PC-3 (cell line): ENCODE results near the gene EPN1. TPM values are rescaled to one million over a fixed set of nuclear protein-coding genes. Genes with fewer than 3 reads are reported as not detected.

ENCODE experiments used
- ATAC-seq: fragments of 200-7000 bp; cut with Tn5 transposase; 2 replicates; pipeline ENCODE4 v1.9.1; 2020; ENCODE audit warnings: mild to moderate bottlenecking, moderate library complexity
- BruUV-seq: library from RNA; stranded (reverse); fragments of 400-500 nt; replicated peaks from 2 replicates; lab custom pipeline; 2021; lab: Mats Ljungman, UMichigan
- CTCF ChIA-PET: fragments of 300-600 bp; sonication (Branson Sonifier 250); formaldehyde crosslinking; loops from one replicate; lab custom pipeline; 2022; ENCODE audit warnings: antibody characterized with exemption; lab: Charles Lee
- POLR2A ChIA-PET: fragments of 300-600 bp; sonication (Branson Sonifier 250); formaldehyde crosslinking; loops from one replicate; lab custom pipeline; 2022; ENCODE audit warnings: antibody characterized with exemption; ENCODE audit not compliant: unreplicated experiment; lab: Charles Lee
- DNase-seq: peaks from one replicate; pipeline ENCODE4 v3.0.0-alpha.2; 2015
- H2AFZ ChIP-seq: fragments of 300-600 bp; sonication (generic); 2 replicates; pipeline ENCODE4 v1.6.0; 2016; ENCODE audit warnings: antibody characterized with exemption, low read length
- H3F3A ChIP-seq: fragments of 300-600 bp; sonication (generic); one replicate; pipeline ENCODE4 v1.6.0; 2017; ENCODE audit warnings: antibody characterized with exemption, low read length, control low read depth, mild to moderate bottlenecking; ENCODE audit not compliant: unreplicated experiment
- H3K27ac ChIP-seq: fragments of 300-600 bp; sonication (generic); 2 replicates; pipeline ENCODE4 v1.5.1; 2016; ENCODE audit warnings: mild to moderate bottlenecking, low read length
- H3K27me3 ChIP-seq: fragments of 300-600 bp; sonication (generic); 2 replicates; pipeline ENCODE4 v1.6.1; 2016; ENCODE audit warnings: low read length, mixed read lengths
- H3K36me3 ChIP-seq: fragments of 300-600 bp; sonication (generic); 2 replicates; pipeline ENCODE4 v1.6.1; 2016; ENCODE audit warnings: low read depth, mixed run types, low read length, mixed read lengths
- H3K4me1 ChIP-seq: fragments of 300-600 bp; sonication (generic); 2 replicates; pipeline ENCODE4 v1.5.1; 2016; ENCODE audit warnings: low read length; ENCODE audit not compliant: insufficient read depth
- H3K4me2 ChIP-seq: fragments of 300-600 bp; sonication (generic); 2 replicates; pipeline ENCODE4 v1.6.0; 2016; ENCODE audit warnings: low read length
- H3K4me3 ChIP-seq: fragments of 300-600 bp; sonication (generic); 2 replicates; pipeline ENCODE4 v1.5.1; 2016; ENCODE audit warnings: mild to moderate bottlenecking, low read length, mixed read lengths
- H3K79me2 ChIP-seq: fragments of 300-600 bp; sonication (generic); 2 replicates; pipeline ENCODE4 v1.6.1; 2017; ENCODE audit warnings: low read length, mixed read lengths
- H3K9ac ChIP-seq: fragments of 300-600 bp; sonication (generic); 2 replicates; pipeline ENCODE4 v1.6.0; 2016; ENCODE audit warnings: mild to moderate bottlenecking, low read length
- H3K9me2 ChIP-seq: fragments of 300-600 bp; sonication (generic); replicated peaks from 2 replicates; pipeline ENCODE4 v1.6.1; 2016; ENCODE audit warnings: mixed run types, low read length, mixed read lengths
- H3K9me3 ChIP-seq: fragments of 300-600 bp; sonication (generic); 2 replicates; pipeline ENCODE4 v1.6.1; 2016; ENCODE audit warnings: low read length, mixed read lengths
- H4K20me1 ChIP-seq: fragments of 300-600 bp; sonication (generic); 2 replicates; pipeline ENCODE4 v1.6.1; 2016; ENCODE audit warnings: low read length, mixed read lengths
- CTCF ChIP-seq: fragments of 300-600 bp; sonication (generic); conservative IDR thresholded peaks from 2 replicates; pipeline ENCODE4 v1.5.1; 2017; ENCODE audit warnings: antibody characterized with exemption, low read depth, mild to moderate bottlenecking, low read length
- EZH2 ChIP-seq: fragments of 300-600 bp; sonication (generic); IDR thresholded peaks from one replicate; pipeline ENCODE4 v1.6.1; 2017; ENCODE audit warnings: antibody characterized with exemption, mild to moderate bottlenecking, low read length; ENCODE audit not compliant: unreplicated experiment
- EZH2phosphoT487 ChIP-seq: fragments of 300-600 bp; sonication (generic); IDR thresholded peaks from 2 replicates; pipeline ENCODE4 v1.6.1; 2018; ENCODE audit warnings: mild to moderate bottlenecking, antibody characterized with exemption, low read length, borderline replicate concordance
- intact Hi-C: fragments of 100-400 bp; cut with micrococcal nuclease; formaldehyde crosslinking; loops from 2 replicates; pipeline ENCODE4 v1.9.0; 2023
- total RNA-seq: library from RNA; depleted of rRNA; stranded (reverse); fragments of >200 nt; gene quantifications from 2 replicates; pipeline ENCODE4 v1.2.3, GENCODE V29; 2014

EPN1 gene
- total RNA-seq, 1 experiment from 2014 or later, result 203 TPM

DNA sequence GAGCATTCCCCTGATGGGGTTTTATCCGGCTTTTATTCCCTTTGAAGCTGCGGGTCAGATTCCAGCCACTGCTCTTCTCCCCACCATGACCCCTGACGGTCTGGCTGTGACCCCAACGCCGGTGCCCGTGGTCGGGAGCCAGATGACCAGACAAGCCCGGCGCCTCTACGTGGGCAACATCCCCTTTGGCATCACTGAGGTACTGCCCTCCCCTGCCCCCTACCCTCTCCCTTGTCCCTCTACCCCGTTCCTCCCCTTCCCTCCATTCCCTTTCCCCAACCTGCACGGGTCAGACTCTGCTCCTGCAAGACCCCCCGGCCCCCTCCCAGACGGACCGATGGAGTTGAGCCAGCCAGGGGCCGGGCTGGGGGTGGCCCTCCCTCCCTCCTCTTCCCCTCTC is 14.0 kb upstream of the EPN1 start:
- Histone ChIP-seq H3K4me1 (peaks cover 12% of the 10 kb centered on the region), H3K79me2 (peaks cover 96% of the 10 kb centered on the region), H3K27ac (no peak overlapping the region), H3K4me3 (no peak overlapping the region), H3K9me2 (no peaks in the 10 kb centered on the region), H3K9me3 (no peaks in the 10 kb centered on the region), H3F3A (no peaks in the 10 kb centered on the region), H3K9ac (no peak overlapping the region), H2AFZ (no peak overlapping the region), H3K27me3 (no peaks in the 10 kb centered on the region), H3K4me2 (no peak overlapping the region), H4K20me1 (peaks cover 70% of the 10 kb centered on the region), H3K36me3 (peaks cover 72% of the 10 kb centered on the region)
- ChIA-PET POLR2A (no interaction called here), CTCF (no interaction called here)
- ATAC-seq (no peak), DNase-seq (no peak)
- TF ChIP-seq EZH2 (no peak), CTCF (no peak), EZH2phosphoT487 (no peak)
- intact Hi-C loops, result no loop called here
- no TSS peak for BruUV-seq

- H2AFZ ChIP-seq, result no peak overlapping the region
- no peaks in the 10 kb centered on the region for H3K9me2 ChIP-seq
- TF ChIP-seq EZH2phosphoT487, result no peak
- TF ChIP-seq CTCF, result no peak
- no peak for TF ChIP-seq EZH2
- peaks cover 96% of the 10 kb centered on the region for H3K79me2 ChIP-seq
- intact Hi-C loops, result no loop called here
- no peak for ATAC-seq
- no peaks in the 10 kb centered on the region for H3K27me3 ChIP-seq
- no peak for DNase-seq
- no peaks in the 10 kb centered on the region for H3F3A ChIP-seq
- H3K4me3 ChIP-seq, result no peak overlapping the region
- POLR2A ChIA-PET, result no interaction called here
- no peak overlapping the region for H3K4me2 ChIP-seq
- no TSS peak for BruUV-seq
- H3K27ac ChIP-seq, result no peak overlapping the region
- peaks cover 74% of the 10 kb centered on the region for H3K36me3 ChIP-seq
- H3K9me3 ChIP-seq, result no peaks in the 10 kb centered on the region
- H3K4me1 ChIP-seq, result peaks cover 12% of the 10 kb centered on the region
- H4K20me1 ChIP-seq, result peaks cover 70% of the 10 kb centered on the region
- CTCF ChIA-PET, result no interaction called here
- no peak overlapping the region for H3K9ac ChIP-seq
Observed at GRCh38 chr19:55661826-55662225, 13.2 kb upstream of the EPN1 start.

DNA sequence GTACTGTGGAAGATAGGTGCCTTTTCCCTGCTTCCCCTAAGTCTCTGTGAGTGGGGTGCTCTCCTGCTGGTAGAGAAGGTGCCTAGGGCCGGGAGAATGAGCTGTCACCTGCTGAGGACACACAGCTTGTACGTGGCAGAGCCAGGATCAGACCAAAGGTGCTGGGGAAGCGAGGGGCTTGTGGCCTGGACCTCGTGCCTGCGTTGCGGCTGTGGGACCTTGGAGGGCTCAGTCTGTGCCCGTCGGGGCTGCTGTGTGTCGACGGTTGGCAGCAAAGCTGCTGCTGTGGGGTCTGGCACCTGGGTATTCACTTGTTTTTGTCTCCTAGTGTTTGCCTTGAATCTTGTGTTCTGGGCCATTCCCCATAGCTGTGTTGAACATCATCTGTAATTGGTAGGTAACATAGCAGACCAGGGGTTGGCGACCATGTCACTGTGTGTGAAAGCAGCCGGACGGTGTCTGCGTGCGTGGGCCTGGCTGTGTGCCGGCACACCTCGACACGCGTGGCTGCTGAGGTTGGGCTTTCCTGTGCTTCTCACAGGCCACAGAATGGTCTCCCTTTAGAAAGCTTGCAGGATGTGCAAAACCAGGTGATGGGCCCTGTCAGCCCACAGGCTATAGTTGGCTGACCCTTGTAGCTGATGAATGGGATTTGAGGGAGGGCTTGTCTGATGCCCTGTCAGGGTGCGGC is 11.0 kb upstream of the EPN1 start:
- H3K9ac ChIP-seq, result no peak overlapping the region
- H3K9me3 ChIP-seq, result no peaks in the 10 kb centered on the region
- intact Hi-C loops, result no loop called here
- H3K9me2 ChIP-seq, result no peaks in the 10 kb centered on the region
- no peaks in the 10 kb centered on the region for H3K4me1 ChIP-seq
- ChIA-PET POLR2A (no interaction called here), CTCF (no interaction called here)
- TF ChIP-seq EZH2phosphoT487, result no peak
- no peak for TF ChIP-seq CTCF
- no peak for TF ChIP-seq EZH2
- H3K27ac ChIP-seq, result no peak overlapping the region
- H3K79me2 ChIP-seq, result peaks cover 95% of the 10 kb centered on the region
- no peak overlapping the region for H3K4me2 ChIP-seq
- peaks cover 60% of the 10 kb centered on the region for H4K20me1 ChIP-seq
- peaks cover 81% of the 10 kb centered on the region for H3K36me3 ChIP-seq
- H2AFZ ChIP-seq, result no peak overlapping the region
- no peaks in the 10 kb centered on the region for H3F3A ChIP-seq
- H3K27me3 ChIP-seq, result no peaks in the 10 kb centered on the region
- ATAC-seq (no peak), DNase-seq (no peak)
- no TSS peak for BruUV-seq
- H3K4me3 ChIP-seq, result no peak overlapping the region
